ENCODE data around the gene SLC1A1.

DNA sequence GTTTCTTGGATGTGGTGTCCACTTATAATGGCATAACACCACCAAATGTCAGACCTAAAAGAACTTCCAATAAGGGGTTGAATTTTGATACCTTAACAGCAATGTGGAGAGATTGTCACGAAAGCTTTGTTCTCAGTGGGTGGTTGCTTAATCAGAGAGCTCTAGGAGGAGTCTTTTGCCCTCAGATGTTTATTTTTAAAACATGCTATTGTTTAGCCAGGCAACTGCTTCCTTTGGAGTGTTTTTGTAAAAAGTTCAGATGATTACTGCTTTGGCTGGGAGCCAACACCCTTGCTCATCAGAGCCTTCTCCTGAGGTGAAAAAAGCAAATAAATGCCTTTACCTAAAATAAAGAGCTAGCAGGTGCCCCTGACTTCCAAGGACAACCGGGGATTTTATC is 65.0 kb downstream of the SLC1A1 start:
- TF ChIP-seq, protein P1, sequence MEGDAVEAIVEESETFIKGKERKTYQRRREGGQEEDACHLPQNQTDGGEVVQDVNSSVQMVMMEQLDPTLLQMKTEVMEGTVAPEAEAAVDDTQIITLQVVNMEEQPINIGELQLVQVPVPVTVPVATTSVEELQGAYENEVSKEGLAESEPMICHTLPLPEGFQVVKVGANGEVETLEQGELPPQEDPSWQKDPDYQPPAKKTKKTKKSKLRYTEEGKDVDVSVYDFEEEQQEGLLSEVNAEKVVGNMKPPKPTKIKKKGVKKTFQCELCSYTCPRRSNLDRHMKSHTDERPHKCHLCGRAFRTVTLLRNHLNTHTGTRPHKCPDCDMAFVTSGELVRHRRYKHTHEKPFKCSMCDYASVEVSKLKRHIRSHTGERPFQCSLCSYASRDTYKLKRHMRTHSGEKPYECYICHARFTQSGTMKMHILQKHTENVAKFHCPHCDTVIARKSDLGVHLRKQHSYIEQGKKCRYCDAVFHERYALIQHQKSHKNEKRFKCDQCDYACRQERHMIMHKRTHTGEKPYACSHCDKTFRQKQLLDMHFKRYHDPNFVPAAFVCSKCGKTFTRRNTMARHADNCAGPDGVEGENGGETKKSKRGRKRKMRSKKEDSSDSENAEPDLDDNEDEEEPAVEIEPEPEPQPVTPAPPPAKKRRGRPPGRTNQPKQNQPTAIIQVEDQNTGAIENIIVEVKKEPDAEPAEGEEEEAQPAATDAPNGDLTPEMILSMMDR (IDR thresholded peaks at IDR 0.05): no peak
- no peak for TF ChIP-seq POLR2A (IDR thresholded peaks at IDR 0.05)
